Endothelial cell of umbilical vein (primary cell): ENCODE measurements around the gene C6orf89. TPM values are rescaled to one million over a fixed set of nuclear protein-coding genes. Genes with fewer than 3 reads are reported as not detected.

Source experiments
- BruUV-seq: library from RNA; stranded (reverse); fragments of 400-500 nt; replicated peaks from 2 replicates; lab custom pipeline; 2021; lab: Mats Ljungman, UMichigan
- CTCF ChIA-PET: fragments of 300-600, 350-600 bp; sonication (Branson Sonifier 250); formaldehyde crosslinking; loops from one replicate; lab custom pipeline; 2021; ENCODE audit warnings: antibody characterized with exemption, inconsistent platforms; lab: Charles Lee
- POLR2A ChIA-PET: fragments of 300-600, 350-600 bp; sonication (Branson Sonifier 250); formaldehyde crosslinking; loops from one replicate; lab custom pipeline; 2021; ENCODE audit warnings: antibody characterized with exemption, inconsistent platforms; lab: Charles Lee
- DNase-seq: peaks from one replicate; pipeline ENCODE4 v3.0.0-alpha.2; 2011; ENCODE audit warnings: low read depth, low spot score
- FAIRE-seq: peaks from 2 replicates; lab custom pipeline; 2011; peaks lifted over from hg19 to GRCh38; lab: Jason Lieb, UNC
- H2AFZ ChIP-seq: 2 replicates; pipeline ENCODE4 v1.6.0; 2012; ENCODE audit warnings: low read depth, low read length, control low read depth, inconsistent platforms
- H3K27ac ChIP-seq: 2 replicates; pipeline ENCODE4 v1.5.1; 2011; ENCODE audit warnings: low read depth, mild to moderate bottlenecking, control low read depth, low read length, moderate library complexity; ENCODE audit not compliant: insufficient read depth
- H3K27me3 ChIP-seq, 2 experiments: 2 replicates each; pipeline versions ENCODE4 v1.6.0 to v1.6.1; 2011; ENCODE audit warnings: low read length in 2 of 2, mixed read lengths in 1 of 2; ENCODE audit not compliant: control insufficient read depth in 2 of 2, insufficient read depth in 2 of 2
- H3K36me3 ChIP-seq, 2 experiments: 2 replicates in 1 of 2; 3 replicates in 1 of 2; pipeline ENCODE4 v1.5.1; 2011; ENCODE audit warnings: low read length in 2 of 2, mild to moderate bottlenecking in 1 of 2, moderate library complexity in 1 of 2; ENCODE audit not compliant: control insufficient read depth in 2 of 2, insufficient read depth in 2 of 2; ENCODE audit errors: extremely low read depth in 1 of 2
- H3K4me1 ChIP-seq: 3 replicates; pipeline ENCODE4 v1.5.1; 2011; ENCODE audit warnings: mild to moderate bottlenecking, low read length; ENCODE audit not compliant: control insufficient read depth, insufficient read depth; ENCODE audit errors: extremely low read depth
- H3K4me2 ChIP-seq: 2 replicates; pipeline ENCODE4 v1.6.1; 2011; ENCODE audit warnings: low read length, control low read depth, mixed read lengths; ENCODE audit not compliant: insufficient read depth
- H3K4me3 ChIP-seq, 3 experiments: fragments of 200-600 bp in 1 of 3; sonication (generic), shearing (Covaris generic) in 1 of 3; replicated peaks in 1 of 3; 2 replicates each; pipeline ENCODE4 v1.5.1; 2011 to 2016; ENCODE audit warnings: control low read depth in 3 of 3, low read length in 3 of 3, mild to moderate bottlenecking in 2 of 3, inconsistent platforms in 1 of 3, low read depth in 1 of 3, moderate library complexity in 1 of 3; ENCODE audit not compliant: insufficient read depth in 1 of 3
- H3K79me2 ChIP-seq: 2 replicates; pipeline ENCODE4 v1.6.0; 2012; ENCODE audit warnings: low read length, inconsistent platforms; ENCODE audit not compliant: control insufficient read depth, insufficient read depth
- H3K9ac ChIP-seq: replicated peaks from 2 replicates; pipeline ENCODE3; 2011; ENCODE audit warnings: low read length, control low read depth; ENCODE audit not compliant: insufficient read depth; ENCODE audit errors: extremely low read depth
- H3K9me1 ChIP-seq: replicated peaks from 3 replicates; pipeline ENCODE4 v1.6.0; 2011; ENCODE audit warnings: mild to moderate bottlenecking, low read length; ENCODE audit not compliant: control insufficient read depth, insufficient read depth; ENCODE audit errors: extremely low read depth
- H3K9me3 ChIP-seq: replicated peaks from 2 replicates; pipeline ENCODE4 v1.5.1; 2012; ENCODE audit warnings: low read length, inconsistent platforms; ENCODE audit not compliant: control insufficient read depth, insufficient read depth
- H4K20me1 ChIP-seq: replicated peaks from 2 replicates; pipeline ENCODE3; 2011; ENCODE audit warnings: mild to moderate bottlenecking, low read length; ENCODE audit not compliant: control insufficient read depth, insufficient read depth; ENCODE audit errors: extremely low read depth
- CTCF ChIP-seq, 2 donors: IDR thresholded peaks; 1 replicate in 1 of 2; 2 replicates in 1 of 2; pipeline ENCODE4 v1.5.1; 2011; ENCODE audit warnings: low read length in 2 of 2, mild to moderate bottlenecking in 2 of 2, moderate library complexity in 2 of 2, control low read depth in 1 of 2, inconsistent platforms in 1 of 2, low read depth in 1 of 2; ENCODE audit not compliant: insufficient read depth in 1 of 2; ENCODE audit errors: extremely low read depth in 1 of 2
- EZH2 ChIP-seq: IDR thresholded peaks from 2 replicates; pipeline ENCODE4 v1.6.1; 2012; ENCODE audit warnings: borderline replicate concordance, low read depth, mild to moderate bottlenecking, moderate library complexity, low read length, inconsistent platforms; ENCODE audit not compliant: severe bottlenecking
- FOS ChIP-seq: IDR thresholded peaks from 2 replicates; pipeline ENCODE4 v1.6.1; 2011; ENCODE audit warnings: mild to moderate bottlenecking, low read length, moderate library complexity, borderline replicate concordance; ENCODE audit not compliant: insufficient read depth
- GATA2 ChIP-seq: IDR thresholded peaks from 2 replicates; pipeline ENCODE4 v1.7.0; 2011; ENCODE audit warnings: low read depth, mild to moderate bottlenecking, moderate library complexity, mixed read lengths, low read length; ENCODE audit not compliant: insufficient read length, insufficient read depth
- JUN ChIP-seq: IDR thresholded peaks from 2 replicates; pipeline ENCODE4 v1.6.1; 2011; ENCODE audit warnings: borderline replicate concordance, low read depth; ENCODE audit not compliant: insufficient read length, insufficient read depth
- MAX ChIP-seq: IDR thresholded peaks from 2 replicates; pipeline ENCODE4 v1.6.1; 2011; ENCODE audit not compliant: insufficient read depth, insufficient read length
- MYC ChIP-seq: IDR thresholded peaks from one replicate; pipeline ENCODE4 v1.6.1; 2011; ENCODE audit warnings: mild to moderate bottlenecking, low read depth, low read length
- POLR2A ChIP-seq: IDR thresholded peaks from 2 replicates; pipeline ENCODE4 v1.6.1; 2012; ENCODE audit warnings: low read depth, mild to moderate bottlenecking, control low read depth, low read length
- POLR2AphosphoS5 ChIP-seq: IDR thresholded peaks from 2 replicates; pipeline ENCODE4 v1.6.1; 2012; ENCODE audit warnings: low read depth, mild to moderate bottlenecking, control low read depth, low read length, moderate library complexity; ENCODE audit not compliant: insufficient read depth
- dilution Hi-C: fragments of 300-500 bp; cut with MboI; formaldehyde crosslinking; loops from one replicate; pipeline ENCODE4 v1.15.0; 2019; ENCODE audit warnings: low sequenced_read_pairs; ENCODE audit not compliant: extremely low pct_ligation_motif_present
- intact Hi-C: fragments of 100-400 bp; cut with micrococcal nuclease; formaldehyde crosslinking; loops from one replicate; pipeline ENCODE4 v1.10.0; 2022
- polyA plus RNA-seq, 4 experiments: library from polyadenylated mRNA; depleted of rRNA in 3 of 4; stranded (reverse) in 3 of 4; unstranded in 1 of 4; fragments of >200 nt; gene quantifications; 2 replicates each; pipeline versions ENCODE4 v1.2.1 to v1.2.3, GENCODE V29; 2011 to 2012; ENCODE audit warnings: missing spikeins in 1 of 4
- total RNA-seq: library from RNA; stranded (reverse); gene quantifications from 2 replicates; pipeline ENCODE4 v1.2.3, GENCODE V29; 2021

Gene C6orf89
- total and polyA plus RNA-seq, 2 donors (not counting 3 experiments of a cell fraction or from before 2014, with no cell fraction given): 18.2 to 34.0 TPM

GRCh38 chr6:36850021-36850420 is 35.7 kb upstream of the C6orf89 start:
- no peak for TF ChIP-seq EZH2
- TF ChIP-seq FOS: no peak
- TF ChIP-seq MAX: no peak
- TF ChIP-seq CTCF (IDR thresholded peaks at IDR 0.05; ENCODE audit: extremely low read depth in 1 of 2, insufficient read depth in 1 of 2, low read depth in 1 of 2, low read length in 2 of 2): no peak
- TF ChIP-seq POLR2A: no peak
- no peak for TF ChIP-seq MYC
- TF ChIP-seq POLR2AphosphoS5: no peak
- TF ChIP-seq JUN: no peak
- TF ChIP-seq GATA2: no peak

More at GRCh38 chr6:36850021-36850420, 35.7 kb upstream of the C6orf89 start:
- CTCF ChIA-PET: interaction anchor here (0.9 to 8.7 kb wide), 15 partner anchors 9 to 168 kb away, joined by 3 to 552 read pairs (median 6); partner anchors contain the start of genes C6orf89 and MTCH1
- H3K27ac ChIP-seq: no peak overlapping the region
- no peaks in the 10 kb centered on the region for H3K27me3 ChIP-seq
- POLR2A ChIA-PET: interaction anchor here (0.5 kb wide), 1 partner anchor 88 kb away, joined by 4 read pairs; no protein-coding TSS in a partner anchor
- no peak for DNase-seq
- H3K9ac ChIP-seq: no peak overlapping the region
- intact Hi-C loops: loop anchor here (10.0 kb wide), 1 partner anchor 225 kb away; no protein-coding TSS in a partner anchor
- dilution Hi-C loops: loop anchor here (5.0 kb wide), 1 partner anchor 38 kb away; no protein-coding TSS in a partner anchor
- H3K4me2 ChIP-seq: no peak overlapping the region
- no peaks in the 10 kb centered on the region for H4K20me1 ChIP-seq
- FAIRE-seq: no peak
- H3K79me2 ChIP-seq: no peaks in the 10 kb centered on the region
- no peaks in the 10 kb centered on the region for H3K9me3 ChIP-seq
- H3K4me3 ChIP-seq: no peak overlapping the region
- H3K9me1 ChIP-seq: no peaks in the 10 kb centered on the region
- H3K36me3 ChIP-seq: peaks cover 0 to 2% of the 10 kb centered on the region in 2 experiments
- no peak overlapping the region for H2AFZ ChIP-seq
- peaks cover 30% of the 10 kb centered on the region for H3K4me1 ChIP-seq
- BruUV-seq: no TSS peak
